ENCODE measurements around the gene ZMYM1. TPM values are rescaled to one million over a fixed set of nuclear protein-coding genes. Genes with fewer than 3 reads are reported as not detected.

The ZMYM1 gene
- total RNA-seq, result 10 to 100 TPM; 19.6 to 21.4 TPM

GRCh38 chr1:35079003-35079930 is at the start of gene ZMYM1:
Gene ZMYM1 (plus strand): TSS chr1:35079385. CDS start chr1:35093988, 14,603 bp downstream.
- POLR2A ChIA-PET, result interaction anchor here (0.8 to 2.0 kb wide), 8 partner anchors 20 to 477 kb away, joined by 3 to 10 read pairs (median 4); partner anchors contain the start of genes SFPQ, TMEM35B and ZMYM6
- CTCF ChIA-PET, result interaction anchor here (0.9 to 1.5 kb wide), 6 partner anchors 15 to 226 kb away, joined by 3 to 4 read pairs (median 3); no protein-coding TSS in a partner anchor

GRCh38 chr1:35029761-35030160 is 49.4 kb upstream of the ZMYM1 start:
- Mint-ChIP-seq H3K4me1 (ENCODE audit: low read depth) (peaks cover 20% of the 10 kb centered on the region), H3K27ac (no peak overlapping the region), H3K27me3 (ENCODE audit: low read depth) (no peaks in the 10 kb centered on the region), H3K4me3 (peak overlapping the region; percentile 92), H3K9me3 (ENCODE audit: insufficient read depth) (peaks cover 17% of the 10 kb centered on the region), H3K36me3 (ENCODE audit: low read depth) (peaks cover 48% of the 10 kb centered on the region)
- ATAC-seq, result no peak
- CTCF ChIA-PET, result interaction anchor here (1.0 to 2.3 kb wide), 4 partner anchors 9 to 177 kb away, joined by 3 to 8 read pairs (median 4); partner anchors contain the start of genes SMIM12 and TMEM35B
- no peak for DNase-seq
- POLR2A ChIA-PET, result interaction anchor here (1.2 to 2.6 kb wide), 4 partner anchors 44 to 163 kb away, joined by 3 to 23 read pairs (median 10); partner anchors contain the start of genes SFPQ, TMEM35B and ZMYM1

More at GRCh38 chr1:35079003-35079930, at the start of gene ZMYM1:
- peaks cover 3% of the 10 kb centered on the region for H3K9me3 Mint-ChIP-seq (ENCODE audit: insufficient read depth)
- H3K36me3 Mint-ChIP-seq (ENCODE audit: low read depth), result peaks cover 24% of the 10 kb centered on the region
- peak within 1 kb of the TSS; percentile 99 for H3K27ac Mint-ChIP-seq
- peaks cover 34% of the 10 kb centered on the region for H3K4me1 Mint-ChIP-seq (ENCODE audit: low read depth)
- H3K27me3 Mint-ChIP-seq (ENCODE audit: low read depth), result peaks cover 7% of the 10 kb centered on the region
- H3K4me3 Mint-ChIP-seq, result peak within 1 kb of the TSS; percentile 97
- DNase-seq (peak; percentile 90), ATAC-seq (peak; percentile 96)

- ChIA-PET CTCF (interaction anchor here (0.9 to 2.3 kb wide), 8 partner anchors 9 to 178 kb away, joined by 3 to 8 read pairs (median 4); partner anchors contain the start of genes SMIM12, TMEM35B and ZMYM1), POLR2A (interaction anchor here (0.7 to 2.6 kb wide), 6 partner anchors 9 to 242 kb away, joined by 3 to 23 read pairs (median 6); partner anchors contain the start of genes SFPQ, TMEM35B and ZMYM1)
- Mint-ChIP-seq H3K9me3 (ENCODE audit: insufficient read depth) (peaks cover 17% of the 10 kb centered on the region), H3K4me1 (ENCODE audit: low read depth) (peaks cover 20% of the 10 kb centered on the region), H3K4me3 (peak overlapping the region; percentile 92), H3K27me3 (ENCODE audit: low read depth) (no peaks in the 10 kb centered on the region), H3K27ac (peak overlapping the region; percentile 91), H3K36me3 (ENCODE audit: low read depth) (peaks cover 48% of the 10 kb centered on the region)
- no peak for DNase-seq
- no peak for ATAC-seq
Measured at GRCh38 chr1:35030338-35030737, 48.8 kb upstream of the ZMYM1 start.

- Mint-ChIP-seq H3K4me3 (peak overlapping the region; percentile 92), H3K36me3 (ENCODE audit: low read depth) (peaks cover 44% of the 10 kb centered on the region), H3K27me3 (ENCODE audit: low read depth) (peaks cover 3% of the 10 kb centered on the region), H3K4me1 (ENCODE audit: low read depth) (peaks cover 20% of the 10 kb centered on the region), H3K9me3 (ENCODE audit: insufficient read depth) (peaks cover 17% of the 10 kb centered on the region), H3K27ac (peak overlapping the region; percentile 91)
- CTCF ChIA-PET, result interaction anchor here (0.7 to 2.3 kb wide), 9 partner anchors 8 to 597 kb away, joined by 3 to 8 read pairs (median 4); partner anchors contain the start of genes SMIM12, TMEM35B and ZMYM1
- peak; percentile 39 for ATAC-seq
- POLR2A ChIA-PET, result interaction anchor here (0.7 to 2.6 kb wide), 7 partner anchors 10 to 242 kb away, joined by 3 to 23 read pairs (median 4); partner anchors contain the start of genes SFPQ, TMEM35B and ZMYM1
- peak; percentile 53 for DNase-seq
Measured at GRCh38 chr1:35030756-35031446, 48.3 kb upstream of the ZMYM1 start.

GRCh38 chr1:35032384-35032739 is 46.8 kb upstream of the ZMYM1 start:
- no peak for DNase-seq
- ATAC-seq, result no peak
- Mint-ChIP-seq H3K36me3 (ENCODE audit: low read depth) (peaks cover 34% of the 10 kb centered on the region), H3K4me1 (ENCODE audit: low read depth) (peaks cover 17% of the 10 kb centered on the region), H3K27me3 (ENCODE audit: low read depth) (peaks cover 5% of the 10 kb centered on the region), H3K4me3 (peak overlapping the region; percentile 39), H3K27ac (no peak overlapping the region), H3K9me3 (ENCODE audit: insufficient read depth) (peaks cover 17% of the 10 kb centered on the region)
- ChIA-PET POLR2A (interaction anchor here (0.6 to 2.6 kb wide), 3 partner anchors 47 to 173 kb away, joined by 3 to 23 read pairs (median 10); partner anchors contain the start of genes SMIM12, TMEM35B and ZMYM1), CTCF (interaction anchor here (1.0 to 1.9 kb wide), 3 partner anchors 20 to 166 kb away, joined by 3 to 8 read pairs (median 3); partner anchors contain the start of gene ZMYM1)

- H3K9me3 Mint-ChIP-seq (ENCODE audit: insufficient read depth), result peaks cover 17% of the 10 kb centered on the region
- POLR2A ChIA-PET, result no interaction called here
- CTCF ChIA-PET, result no interaction called here
- H3K27ac Mint-ChIP-seq, result no peak overlapping the region
- DNase-seq, result no peak
- ATAC-seq, result no peak
- H3K4me3 Mint-ChIP-seq, result no peak overlapping the region
- peaks cover 15% of the 10 kb centered on the region for H3K4me1 Mint-ChIP-seq (ENCODE audit: low read depth)
- peaks cover 5% of the 10 kb centered on the region for H3K27me3 Mint-ChIP-seq (ENCODE audit: low read depth)
- H3K36me3 Mint-ChIP-seq (ENCODE audit: low read depth), result peaks cover 28% of the 10 kb centered on the region
Measured at GRCh38 chr1:35033346-35033745, 45.8 kb upstream of the ZMYM1 start.

- POLR2A ChIA-PET, result no interaction called here
- H3K27ac Mint-ChIP-seq, result no peak overlapping the region
- peaks cover 5% of the 10 kb centered on the region for H3K27me3 Mint-ChIP-seq (ENCODE audit: low read depth)
- CTCF ChIA-PET, result interaction anchor here (1.0 kb wide), 1 partner anchor 49 kb away, joined by 3 read pairs; no protein-coding TSS in a partner anchor
- H3K36me3 Mint-ChIP-seq (ENCODE audit: low read depth), result peaks cover 13% of the 10 kb centered on the region
- ATAC-seq, result no peak
- DNase-seq, result no peak
- H3K9me3 Mint-ChIP-seq (ENCODE audit: insufficient read depth), result peaks cover 17% of the 10 kb centered on the region
- H3K4me3 Mint-ChIP-seq, result no peak overlapping the region
- H3K4me1 Mint-ChIP-seq (ENCODE audit: low read depth), result no peaks in the 10 kb centered on the region
Measured at GRCh38 chr1:35036621-35037020, 42.6 kb upstream of the ZMYM1 start.

GRCh38 chr1:35037206-35037605 is 42.0 kb upstream of the ZMYM1 start:
- Mint-ChIP-seq H3K27me3 (ENCODE audit: low read depth) (peaks cover 5% of the 10 kb centered on the region), H3K9me3 (ENCODE audit: insufficient read depth) (peaks cover 17% of the 10 kb centered on the region), H3K4me1 (ENCODE audit: low read depth) (no peaks in the 10 kb centered on the region), H3K27ac (no peak overlapping the region), H3K4me3 (no peak overlapping the region), H3K36me3 (ENCODE audit: low read depth) (peaks cover 10% of the 10 kb centered on the region)
- ChIA-PET CTCF (no interaction called here), POLR2A (no interaction called here)
- DNase-seq (no peak), ATAC-seq (no peak)

GRCh38 chr1:35038723-35039122 is 40.5 kb upstream of the ZMYM1 start:
- POLR2A ChIA-PET, result no interaction called here
- ATAC-seq, result no peak

GRCh38 chr1:35043498-35043897 is 35.7 kb upstream of the ZMYM1 start:
- H3K4me3 Mint-ChIP-seq, result no peak overlapping the region
- no peaks in the 10 kb centered on the region for H3K9me3 Mint-ChIP-seq (ENCODE audit: insufficient read depth)
- DNase-seq, result no peak
- no peak overlapping the region for H3K27ac Mint-ChIP-seq
- no peaks in the 10 kb centered on the region for H3K36me3 Mint-ChIP-seq (ENCODE audit: low read depth)
- no peaks in the 10 kb centered on the region for H3K4me1 Mint-ChIP-seq (ENCODE audit: low read depth)
- CTCF ChIA-PET, result no interaction called here
- no peak for ATAC-seq
- H3K27me3 Mint-ChIP-seq (ENCODE audit: low read depth), result peaks cover 2% of the 10 kb centered on the region
- POLR2A ChIA-PET, result no interaction called here

More at GRCh38 chr1:35038723-35039122, 40.5 kb upstream of the ZMYM1 start:
- Mint-ChIP-seq H3K27me3 (ENCODE audit: low read depth) (peaks cover 5% of the 10 kb centered on the region), H3K4me3 (no peak overlapping the region), H3K36me3 (ENCODE audit: low read depth) (peaks cover 2% of the 10 kb centered on the region), H3K9me3 (ENCODE audit: insufficient read depth) (peaks cover 4% of the 10 kb centered on the region), H3K27ac (no peak overlapping the region), H3K4me1 (ENCODE audit: low read depth) (no peaks in the 10 kb centered on the region)
- CTCF ChIA-PET, result interaction anchor here (1.0 kb wide), 1 partner anchor 8 kb away, joined by 4 read pairs; no protein-coding TSS in a partner anchor
- DNase-seq, result no peak

GRCh38 chr1:35044431-35044830 is 34.8 kb upstream of the ZMYM1 start:
- Mint-ChIP-seq H3K4me1 (ENCODE audit: low read depth) (no peaks in the 10 kb centered on the region), H3K9me3 (ENCODE audit: insufficient read depth) (no peaks in the 10 kb centered on the region), H3K36me3 (ENCODE audit: low read depth) (no peaks in the 10 kb centered on the region), H3K27me3 (ENCODE audit: low read depth) (peaks cover 2% of the 10 kb centered on the region), H3K4me3 (no peak overlapping the region), H3K27ac (no peak overlapping the region)
- ATAC-seq (no peak), DNase-seq (no peak)
- CTCF ChIA-PET, result no interaction called here
- POLR2A ChIA-PET, result no interaction called here
